Brain pericyte (primary cell): ENCODE measurements around the gene SNX6.
"Not testable (repeated sequence)": the region's sequence is repeated elsewhere in the genome, so short reads cannot be mapped to it uniquely, and the experiment has no call there.

ENCODE experiments used
- DNase-seq: peaks from one replicate; pipeline ENCODE4 v3.0.0-alpha.2; 2012; ENCODE audit warnings: low read depth, low spot score

The SNX6 gene

DNA sequence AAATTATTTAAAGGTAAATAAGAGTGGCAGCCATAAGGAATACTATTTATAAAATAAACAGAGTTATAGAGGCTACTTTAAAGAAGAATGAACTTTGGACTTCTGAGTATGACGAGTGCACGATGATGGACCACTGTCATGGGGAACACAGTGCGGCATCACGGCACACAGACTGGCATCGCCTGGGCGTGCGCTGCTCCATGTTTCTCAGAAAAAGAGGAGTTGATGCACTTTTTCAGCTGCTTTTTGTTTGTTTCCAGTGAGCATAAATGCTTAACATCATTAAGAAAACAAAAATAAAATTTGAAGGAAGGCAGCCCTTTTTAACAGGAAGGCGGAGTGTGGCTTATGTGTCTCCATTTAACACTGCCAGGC is 67.2 kb downstream of the SNX6 start:
- no peak for DNase-seq

DNA sequence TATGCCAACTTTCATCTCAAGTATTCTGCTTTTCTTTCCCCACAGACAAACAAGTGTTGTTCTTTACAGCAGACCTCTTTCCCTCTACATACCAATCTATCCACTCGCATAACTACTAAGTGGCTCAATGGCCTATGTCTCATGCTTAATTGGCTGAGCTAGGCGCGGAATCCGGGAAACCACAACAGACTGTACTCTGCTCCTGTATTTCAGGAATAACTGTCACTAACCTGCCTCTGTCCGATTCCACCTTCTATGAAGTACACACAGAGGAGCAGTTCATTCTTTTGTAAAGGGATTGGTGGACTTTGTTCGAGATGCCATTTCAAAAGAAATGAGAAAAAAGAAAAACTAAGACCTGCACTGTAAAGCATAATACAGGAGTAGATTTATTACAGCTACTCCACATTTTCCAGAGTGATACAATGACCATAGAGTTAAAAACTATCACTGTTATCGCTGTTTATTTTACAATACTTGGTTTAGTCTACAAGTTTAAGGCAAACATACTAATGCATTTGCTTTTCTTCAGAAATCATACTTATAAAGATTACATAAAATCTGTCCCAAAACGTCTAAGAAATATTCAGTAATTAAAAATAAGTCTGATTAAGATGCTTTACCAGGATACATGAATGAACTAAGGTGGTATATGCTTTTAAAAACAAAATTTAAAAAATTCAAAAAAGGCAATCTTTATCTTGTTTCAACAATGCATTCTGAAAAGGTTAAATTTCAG is 67.7 kb downstream of the SNX6 start:
- DNase-seq: not testable (repeated sequence)

DNA sequence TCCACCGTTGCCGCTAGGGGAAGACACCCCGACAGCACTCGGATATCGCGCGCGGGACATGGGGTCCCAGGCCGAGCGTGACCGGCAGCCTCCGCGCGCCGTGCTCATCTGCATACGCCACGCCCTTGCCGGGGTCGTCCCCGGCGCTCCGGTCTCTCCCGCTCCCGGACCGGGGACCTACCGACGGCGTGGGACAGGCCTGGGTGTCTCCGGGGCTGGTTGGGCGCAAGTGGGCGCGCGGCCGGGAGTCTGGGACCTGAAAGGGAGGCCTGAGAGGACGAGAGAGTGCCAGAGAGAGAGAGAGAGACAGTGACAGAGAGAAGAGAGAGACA is 73.5 kb downstream of the SNX6 start:
- not testable (repeated sequence) for DNase-seq

DNA sequence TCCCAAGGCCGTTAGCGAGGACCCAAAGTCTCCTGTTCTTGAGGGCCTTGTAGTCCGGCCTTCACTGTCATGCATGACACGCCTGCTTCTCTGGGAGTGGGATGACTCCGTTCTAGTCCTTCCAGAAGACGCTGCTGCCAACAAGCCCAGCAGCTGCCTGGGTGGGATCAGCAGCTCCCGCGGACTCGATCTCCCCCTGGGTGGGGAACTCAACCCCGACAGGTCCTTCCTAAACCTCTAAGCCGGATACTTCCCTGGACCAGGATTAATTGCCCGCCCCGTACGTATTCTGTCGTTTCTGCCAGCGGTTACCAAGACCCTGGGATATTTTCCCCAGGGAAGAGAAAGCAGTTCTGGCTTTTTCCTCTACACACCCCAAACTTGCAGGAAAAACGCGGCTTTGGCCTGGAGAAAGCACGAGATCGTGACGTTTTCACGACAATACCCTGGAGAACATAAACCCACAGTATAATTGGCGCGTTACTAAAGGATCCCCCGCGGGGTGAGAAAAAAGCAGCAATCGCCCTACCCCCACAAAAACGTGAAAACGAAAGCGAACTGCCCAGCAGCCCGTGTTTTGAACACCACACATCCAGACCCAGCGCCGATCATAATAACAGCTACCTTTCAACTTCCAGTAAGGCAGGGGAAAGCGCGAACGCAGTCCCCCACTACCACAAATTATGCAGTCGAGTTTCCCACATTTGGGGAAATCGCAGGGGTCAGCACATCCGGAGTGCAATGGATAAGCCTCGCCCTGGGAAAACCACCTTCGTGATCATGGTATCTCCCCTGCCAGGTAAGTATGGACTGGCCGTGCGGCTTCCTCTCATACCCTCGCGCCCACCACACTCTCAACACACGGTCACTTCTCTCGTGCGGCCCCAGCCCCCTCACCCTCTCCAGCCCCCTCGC is 74.1 kb downstream of the SNX6 start:
- not testable (repeated sequence) for DNase-seq

DNA sequence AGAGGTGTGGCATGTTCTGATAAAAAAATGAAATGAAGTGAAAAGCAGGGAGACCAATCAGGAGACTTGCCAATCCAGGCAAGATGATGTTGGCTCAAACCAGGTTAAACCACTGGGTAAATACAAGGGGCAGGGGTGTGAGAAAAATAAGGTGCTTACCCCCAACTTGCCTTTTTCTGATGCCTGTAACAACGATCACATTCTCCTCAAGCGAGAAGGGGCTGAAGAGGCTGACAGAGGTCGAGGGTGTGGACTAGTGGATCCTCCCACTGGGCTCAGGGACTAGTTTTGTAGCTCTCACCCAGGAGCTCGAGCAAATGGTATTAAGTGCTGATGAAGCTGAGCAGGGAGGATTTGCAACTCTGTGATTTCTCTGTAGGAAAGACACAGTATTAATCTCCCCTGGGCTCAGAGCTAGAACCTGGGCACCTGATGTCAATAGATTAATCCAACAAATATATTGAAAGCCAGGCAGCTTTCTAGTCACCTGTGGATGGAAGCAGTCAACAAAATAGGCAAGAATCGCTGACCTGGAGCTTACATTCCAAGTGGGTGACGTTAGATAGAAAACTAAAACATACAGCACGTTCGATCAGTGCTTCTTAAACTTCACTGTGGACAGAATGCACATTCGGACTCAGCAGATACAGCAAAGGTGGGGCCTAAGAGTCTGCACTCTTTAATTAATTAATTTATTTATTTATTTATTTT is 75.3 kb downstream of the SNX6 start:
- DNase-seq: no peak

DNA sequence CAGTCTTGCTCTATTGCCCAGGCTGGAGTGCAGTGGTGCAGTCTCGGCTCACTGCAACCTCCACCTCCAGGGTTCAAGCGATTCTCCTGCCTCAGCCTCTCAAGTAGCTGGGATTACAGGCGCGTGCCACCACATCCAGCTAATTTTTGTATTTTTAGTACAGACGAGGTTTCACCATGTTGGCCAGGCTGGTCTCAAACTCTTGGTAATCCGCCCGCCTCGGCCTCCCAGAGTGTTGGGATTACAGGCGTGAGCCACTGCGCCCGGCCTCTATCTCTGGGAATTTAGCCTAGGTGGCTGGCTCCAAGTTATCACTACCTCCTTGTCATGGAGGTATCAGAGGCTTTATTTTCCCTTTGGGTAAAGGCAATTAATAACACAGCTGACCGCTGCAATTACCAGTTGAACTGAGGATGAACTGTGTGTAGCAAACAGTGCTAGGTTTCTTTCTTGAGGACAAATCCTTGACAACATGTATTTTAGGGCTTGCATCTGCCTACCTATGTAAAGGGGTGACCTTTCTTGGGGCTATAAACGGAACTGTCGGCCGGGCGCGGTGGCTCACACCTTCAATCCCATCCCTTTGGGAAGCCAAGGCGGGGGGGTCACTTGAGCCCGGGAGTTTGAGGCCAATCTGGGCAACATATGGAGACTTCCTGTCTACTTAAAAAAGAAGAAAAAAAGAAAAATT is 80.5 kb downstream of the SNX6 start:
- DNase-seq: not testable (repeated sequence)

DNA sequence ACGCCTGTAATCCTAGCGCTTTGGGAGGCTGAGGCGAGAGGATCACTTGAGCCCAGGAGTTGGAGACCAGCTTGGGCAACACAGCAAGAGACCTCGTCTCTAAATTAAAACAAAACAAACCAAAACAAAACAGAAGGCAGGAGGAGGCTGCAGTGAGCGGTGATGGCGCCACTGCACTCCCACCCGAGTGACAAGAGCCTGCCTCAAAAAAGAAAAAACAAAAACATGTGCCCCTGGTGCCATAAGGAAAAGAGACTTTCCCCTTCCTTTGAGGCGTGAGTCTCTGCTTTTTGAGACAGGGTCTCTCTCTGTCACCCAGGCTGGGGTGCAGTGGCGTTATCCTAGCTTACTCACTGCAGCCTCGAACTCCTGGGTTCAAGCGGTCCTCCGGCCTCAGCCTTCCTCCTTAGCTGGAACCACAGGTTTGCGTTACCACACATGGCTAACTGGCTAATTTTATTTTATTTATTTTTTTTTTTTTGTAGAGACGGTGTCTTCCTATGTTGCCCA is 81.4 kb downstream of the SNX6 start:
- DNase-seq: no peak

DNA sequence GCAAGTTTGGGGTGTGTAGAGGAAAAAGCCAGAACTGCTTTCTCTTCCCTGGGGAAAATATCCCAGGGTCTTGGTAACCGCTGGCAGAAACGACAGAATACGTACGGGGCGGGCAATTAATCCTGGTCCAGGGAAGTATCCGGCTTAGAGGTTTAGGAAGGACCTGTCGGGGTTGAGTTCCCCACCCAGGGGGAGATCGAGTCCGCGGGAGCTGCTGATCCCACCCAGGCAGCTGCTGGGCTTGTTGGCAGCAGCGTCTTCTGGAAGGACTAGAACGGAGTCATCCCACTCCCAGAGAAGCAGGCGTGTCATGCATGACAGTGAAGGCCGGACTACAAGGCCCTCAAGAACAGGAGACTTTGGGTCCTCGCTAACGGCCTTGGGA is 82.8 kb downstream of the SNX6 start:
- DNase-seq: not testable (repeated sequence)

DNA sequence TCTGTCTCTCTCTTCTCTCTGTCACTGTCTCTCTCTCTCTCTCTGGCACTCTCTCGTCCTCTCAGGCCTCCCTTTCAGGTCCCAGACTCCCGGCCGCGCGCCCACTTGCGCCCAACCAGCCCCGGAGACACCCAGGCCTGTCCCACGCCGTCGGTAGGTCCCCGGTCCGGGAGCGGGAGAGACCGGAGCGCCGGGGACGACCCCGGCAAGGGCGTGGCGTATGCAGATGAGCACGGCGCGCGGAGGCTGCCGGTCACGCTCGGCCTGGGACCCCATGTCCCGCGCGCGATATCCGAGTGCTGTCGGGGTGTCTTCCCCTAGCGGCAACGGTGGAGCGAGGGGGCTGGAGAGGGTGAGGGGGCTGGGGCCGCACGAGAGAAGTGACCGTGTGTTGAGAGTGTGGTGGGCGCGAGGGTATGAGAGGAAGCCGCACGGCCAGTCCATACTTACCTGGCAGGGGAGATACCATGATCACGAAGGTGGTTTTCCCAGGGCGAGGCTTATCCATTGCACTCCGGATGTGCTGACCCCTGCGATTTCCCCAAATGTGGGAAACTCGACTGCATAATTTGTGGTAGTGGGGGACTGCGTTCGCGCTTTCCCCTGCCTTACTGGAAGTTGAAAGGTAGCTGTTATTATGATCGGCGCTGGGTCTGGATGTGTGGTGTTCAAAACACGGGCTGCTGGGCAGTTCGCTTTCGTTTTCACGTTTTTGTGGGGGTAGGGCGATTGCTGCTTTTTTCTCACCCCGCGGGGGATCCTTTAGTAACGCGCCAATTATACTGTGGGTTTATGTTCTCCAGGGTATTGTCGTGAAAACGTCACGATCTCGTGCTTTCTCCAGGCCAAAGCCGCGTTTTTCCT is 83.4 kb downstream of the SNX6 start:
- DNase-seq: not testable (repeated sequence)

DNA sequence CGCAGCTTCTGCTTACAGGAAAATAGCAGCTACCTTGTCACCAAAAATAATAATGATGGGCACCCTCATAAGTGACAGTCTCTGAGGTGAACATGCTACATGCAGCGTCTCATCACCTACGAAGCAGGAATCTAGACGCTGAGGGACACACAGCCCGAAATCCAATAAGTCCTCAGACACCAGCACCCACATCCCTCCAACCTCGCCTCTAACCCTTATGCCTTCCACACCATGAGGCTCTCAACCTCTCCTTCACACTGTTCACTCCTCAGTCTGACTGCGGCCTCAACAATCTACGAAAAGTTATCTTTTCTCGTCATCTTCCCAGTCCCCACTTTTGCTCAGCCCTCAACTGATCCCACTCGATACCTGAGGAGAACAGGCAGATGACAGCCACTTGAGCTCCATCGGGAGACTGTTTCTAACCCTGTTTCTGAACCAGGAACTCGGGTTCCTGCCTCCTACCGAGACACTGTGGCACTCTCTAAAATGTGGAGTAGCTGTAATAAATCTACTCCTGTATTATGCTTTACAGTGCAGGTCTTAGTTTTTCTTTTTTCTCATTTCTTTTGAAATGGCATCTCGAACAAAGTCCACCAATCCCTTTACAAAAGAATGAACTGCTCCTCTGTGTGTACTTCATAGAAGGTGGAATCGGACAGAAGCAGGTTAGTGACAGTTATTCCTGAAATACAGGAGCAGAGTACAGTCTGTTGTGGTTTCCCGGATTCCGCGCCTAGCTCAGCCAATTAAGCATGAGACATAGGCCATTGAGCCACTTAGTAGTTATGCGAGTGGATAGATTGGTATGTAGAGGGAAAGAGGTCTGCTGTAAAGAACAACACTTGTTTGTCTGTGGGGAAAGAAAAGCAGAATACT is 89.5 kb downstream of the SNX6 start:
- DNase-seq: not testable (repeated sequence)

DNA sequence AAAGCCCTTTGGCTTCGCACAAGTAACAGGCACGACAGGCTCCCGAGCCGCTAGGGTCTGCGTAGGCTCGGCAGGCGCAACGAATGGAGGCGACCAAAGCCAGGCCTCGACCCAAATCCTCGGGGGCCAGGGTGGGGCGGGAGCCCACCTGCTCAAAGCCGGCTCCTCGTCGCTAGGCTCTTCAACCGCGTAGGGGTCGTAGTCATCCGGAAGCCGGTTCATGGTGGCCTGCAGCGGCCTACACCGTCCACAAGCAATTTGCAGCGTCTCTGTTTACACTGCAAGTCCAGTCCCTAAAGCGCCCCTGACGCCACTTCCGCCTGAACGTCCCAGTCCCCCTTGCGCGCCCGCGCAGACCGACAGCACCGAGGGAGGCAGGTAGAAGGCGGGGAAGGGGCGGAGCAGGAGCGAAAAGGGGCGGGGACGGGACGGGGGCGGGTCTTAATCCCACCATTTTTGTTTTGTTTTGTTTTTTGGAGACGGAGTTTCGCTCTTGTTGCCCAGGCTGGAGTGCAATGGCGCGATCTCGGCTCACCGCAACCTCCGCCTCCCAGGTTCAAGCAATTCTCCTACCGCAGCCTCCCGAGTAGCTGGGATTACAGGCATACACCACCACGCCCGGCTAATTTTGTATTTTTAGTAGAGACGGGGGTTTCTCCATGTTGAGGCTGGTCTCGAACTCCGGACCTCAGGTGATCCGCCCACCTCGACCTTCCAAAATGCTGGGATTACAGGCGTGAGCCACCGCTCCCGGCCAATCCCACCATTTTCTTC is 90.4 kb downstream of the SNX6 start, which contains the start of gene EAPP:
Gene EAPP (minus strand): TSS at position 295 of the 774 bp plus-strand sequence. CDS start 73 bp downstream, at position 222.
- DNase-seq: peak; percentile 88

DNA sequence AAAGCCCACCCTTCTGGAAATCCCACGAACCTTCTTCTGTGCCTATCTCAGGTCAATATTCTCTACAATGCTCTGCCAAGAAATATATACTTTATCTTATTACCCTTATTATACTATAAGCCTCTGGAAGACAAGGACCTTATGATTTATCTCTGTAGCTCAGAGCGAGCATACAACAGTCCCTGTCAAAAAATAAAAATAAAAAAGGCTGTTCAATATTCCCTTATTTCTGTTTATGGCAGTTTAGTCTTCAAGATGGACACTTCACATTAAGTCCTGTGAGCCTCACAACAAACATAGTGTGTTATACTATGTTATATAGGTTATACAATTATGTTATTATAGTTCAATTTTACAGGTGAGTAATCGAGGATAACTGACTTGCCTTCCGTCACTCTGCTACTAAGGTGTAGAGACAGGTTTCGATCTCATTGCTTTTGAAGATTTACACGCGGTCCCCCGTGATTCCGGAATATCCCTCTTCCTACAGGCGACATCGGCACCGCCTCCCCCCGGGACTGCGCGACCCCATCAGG is 91.0 kb downstream of the SNX6 start:
- DNase-seq: no peak

DNA sequence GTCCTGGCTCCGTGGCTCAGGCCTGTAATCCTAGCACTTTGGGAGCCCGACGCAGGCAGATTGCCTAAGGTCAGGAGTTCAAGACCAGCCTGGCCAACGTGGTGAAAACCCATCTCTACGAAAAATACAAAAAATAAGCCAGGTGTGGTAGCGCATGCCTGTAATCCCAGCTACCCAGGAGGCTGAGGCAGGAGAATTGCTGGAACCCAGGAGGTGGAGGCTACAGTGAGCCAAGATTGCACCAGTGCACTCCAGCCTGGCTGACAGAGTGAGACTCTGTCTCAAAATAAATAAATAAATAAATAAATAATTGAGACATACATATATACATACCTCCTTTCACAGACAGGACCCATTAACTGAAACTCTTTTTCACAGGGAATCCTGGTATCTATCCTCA is 91.9 kb downstream of the SNX6 start:
- not testable (repeated sequence) for DNase-seq

DNA sequence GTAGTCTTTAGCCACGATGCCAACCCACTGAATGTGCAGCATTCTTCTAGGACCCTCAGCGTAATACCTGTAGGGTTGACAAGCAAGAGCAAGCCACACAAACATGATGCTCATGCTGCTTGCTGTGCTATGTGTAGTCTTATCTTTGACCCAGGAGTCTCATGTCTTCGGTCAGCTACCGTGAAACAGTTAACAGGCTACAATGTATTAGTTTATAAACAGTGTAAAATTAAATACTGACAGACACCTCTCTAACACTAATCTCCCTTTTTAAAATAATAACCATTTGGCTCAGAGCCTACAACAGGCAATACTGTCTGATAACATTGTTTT is 92.3 kb downstream of the SNX6 start:
- no peak for DNase-seq

DNA sequence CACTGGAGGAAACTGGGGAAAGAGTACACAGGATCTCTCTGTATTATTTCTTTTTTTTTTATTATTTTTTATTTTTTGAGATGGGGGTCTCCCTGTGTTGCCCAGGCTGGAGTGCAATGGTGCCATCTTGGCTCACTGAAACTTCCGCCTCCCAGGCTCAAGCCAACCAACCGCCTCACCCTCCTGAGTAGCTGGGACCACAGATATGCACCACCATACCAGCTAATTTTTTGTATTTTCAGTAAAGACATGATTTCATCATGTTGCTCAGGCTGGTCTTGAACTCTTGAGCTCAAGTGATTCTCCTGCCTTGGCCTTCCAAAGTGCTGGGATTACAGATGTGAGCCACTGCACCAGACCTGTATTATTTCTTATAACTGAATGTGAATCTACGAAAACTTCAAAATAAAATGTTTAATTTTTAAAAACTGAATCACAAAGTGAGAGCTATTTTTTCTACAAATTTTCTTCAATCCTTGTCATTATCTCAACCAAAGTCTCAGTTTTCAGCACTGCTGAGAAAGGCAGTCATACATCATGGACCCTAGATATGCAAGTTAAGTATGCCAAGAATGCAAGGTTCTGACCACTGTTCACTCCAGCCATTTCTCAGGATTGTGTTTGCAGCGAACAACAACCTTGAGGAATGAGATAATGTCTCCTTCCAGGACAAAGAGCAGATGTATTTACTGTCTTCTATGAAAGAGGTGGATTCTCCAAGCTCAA is 92.8 kb downstream of the SNX6 start:
- no peak for DNase-seq

DNA sequence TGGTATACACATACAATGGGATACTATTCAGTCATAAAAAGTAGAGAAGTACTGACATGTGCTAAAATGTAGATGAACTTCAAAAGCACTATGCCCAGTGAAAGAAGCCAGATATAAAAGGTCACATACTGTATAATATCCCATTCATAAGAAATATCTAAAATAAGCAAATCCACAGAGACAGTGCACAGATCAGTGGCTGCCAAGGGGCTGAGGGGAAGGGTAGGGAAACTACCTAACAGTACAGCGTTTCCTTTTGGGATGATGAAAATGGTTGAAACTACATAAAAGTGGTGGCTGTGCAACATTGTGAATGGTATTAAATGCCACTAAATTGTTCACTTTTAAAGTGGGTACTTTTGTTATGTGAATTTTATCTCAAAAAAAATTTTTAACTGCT is 102.4 kb downstream of the SNX6 start:
- no peak for DNase-seq

DNA sequence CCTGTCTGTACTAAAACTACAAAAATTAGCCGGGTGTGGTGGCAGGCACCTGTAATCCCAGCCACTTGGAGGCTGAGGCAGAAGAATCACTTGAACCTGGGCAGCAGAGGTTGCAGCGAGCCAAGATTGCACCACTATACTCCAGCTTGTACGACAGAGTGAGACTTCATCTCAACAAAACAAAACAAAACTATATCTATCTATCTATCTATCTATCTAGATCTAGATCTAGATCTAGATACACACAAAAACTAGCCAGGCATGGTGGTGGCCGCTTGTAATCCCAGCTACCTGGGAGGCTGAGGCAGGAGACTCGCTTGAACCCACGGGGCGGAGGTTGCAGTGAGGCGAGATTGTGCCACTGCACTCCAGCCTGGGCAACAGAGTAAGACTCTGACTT is 105.7 kb downstream of the SNX6 start:
- DNase-seq: not testable (repeated sequence)

DNA sequence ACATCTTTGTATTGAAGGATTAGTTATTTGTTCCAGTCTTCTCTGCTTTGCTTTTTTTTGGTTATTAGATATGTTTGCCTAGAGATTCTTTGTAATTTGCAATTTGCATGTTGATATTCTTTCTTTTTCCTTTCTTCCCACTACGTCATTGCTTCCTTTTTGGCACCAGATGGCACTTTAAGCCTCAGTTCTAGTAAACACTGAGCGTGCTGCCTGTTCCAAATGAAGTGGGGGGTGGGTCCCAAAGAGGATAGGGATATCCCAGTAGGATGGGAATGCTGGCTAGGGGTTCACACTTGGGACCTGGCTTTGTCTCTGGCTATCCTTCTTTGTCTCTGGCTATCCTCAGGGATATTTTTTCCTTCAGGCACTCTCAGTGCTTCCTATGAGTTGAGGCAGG is 107.5 kb downstream of the SNX6 start:
- DNase-seq: no peak
